Lower lobe of right lung (tissue), 2 donors: Measurements from ENCODE around the gene TTC39C. TPM values are rescaled to one million over a fixed set of nuclear protein-coding genes. Genes with fewer than 3 reads are reported as not detected.

Experiments
- ATAC-seq, 2 donors: fragments of 200-7000 bp; cut with Tn5 transposase; one replicate each; pipeline ENCODE4 v1.9.1; 2020 to 2022; ENCODE audit warnings: mild to moderate bottlenecking in 2 of 2, moderate library complexity in 2 of 2
- DNase-seq: peaks from one replicate; pipeline ENCODE4 v3.0.0-alpha.2; 2020
- H3K27ac ChIP-seq: fragments of 200-600 bp; one replicate; pipeline ENCODE4 v1.8.0; 2022
- H3K27me3 ChIP-seq: fragments of 200-600 bp; one replicate; pipeline ENCODE4 v1.8.0; 2022; ENCODE audit warnings: low read depth
- H3K36me3 ChIP-seq: fragments of 200-600 bp; one replicate; pipeline ENCODE4 v1.8.0; 2022; ENCODE audit warnings: mild to moderate bottlenecking
- H3K4me1 ChIP-seq: fragments of 200-600 bp; one replicate; pipeline ENCODE4 v1.8.0; 2022
- H3K4me3 ChIP-seq: fragments of 200-600 bp; one replicate; pipeline ENCODE4 v1.8.0; 2022; ENCODE audit warnings: mild to moderate bottlenecking
- H3K9me3 ChIP-seq: fragments of 200-600 bp; one replicate; pipeline ENCODE4 v1.8.0; 2022
- intact Hi-C: fragments of 100-400 bp; cut with DNase I; formaldehyde crosslinking; loops from one replicate; pipeline ENCODE4 v1.11.0; 2022
- total RNA-seq: library from RNA; stranded (reverse); fragmentation: NEBNext Ultra II Directional; extraction: Animal tissue kit (Norgen Biotek cat#: 25700); gene quantifications from one replicate; pipeline ENCODE4 v1.2.1, GENCODE V29; 2021
- TF ChIP-seq, protein P1 (sequence below): fragments of 200-600 bp; IDR thresholded peaks from one replicate; pipeline ENCODE4 v1.8.0; 2022; ENCODE audit warnings: antibody characterized with exemption, mild to moderate bottlenecking
- donor health status: DM: no; HTN: yes; CAD: no; lungs with severe emphysema.

TTC39C gene
- total RNA-seq, 1 donor from 2014 or later, result 14.6 TPM

- no peak overlapping the region for H3K4me3 ChIP-seq
- no peak overlapping the region for H3K27ac ChIP-seq
- DNase-seq (no peak), ATAC-seq (no peak)
- intact Hi-C loops, result no loop called here
- peaks cover 78% of the 10 kb centered on the region for H3K36me3 ChIP-seq
- TF ChIP-seq, protein P1, sequence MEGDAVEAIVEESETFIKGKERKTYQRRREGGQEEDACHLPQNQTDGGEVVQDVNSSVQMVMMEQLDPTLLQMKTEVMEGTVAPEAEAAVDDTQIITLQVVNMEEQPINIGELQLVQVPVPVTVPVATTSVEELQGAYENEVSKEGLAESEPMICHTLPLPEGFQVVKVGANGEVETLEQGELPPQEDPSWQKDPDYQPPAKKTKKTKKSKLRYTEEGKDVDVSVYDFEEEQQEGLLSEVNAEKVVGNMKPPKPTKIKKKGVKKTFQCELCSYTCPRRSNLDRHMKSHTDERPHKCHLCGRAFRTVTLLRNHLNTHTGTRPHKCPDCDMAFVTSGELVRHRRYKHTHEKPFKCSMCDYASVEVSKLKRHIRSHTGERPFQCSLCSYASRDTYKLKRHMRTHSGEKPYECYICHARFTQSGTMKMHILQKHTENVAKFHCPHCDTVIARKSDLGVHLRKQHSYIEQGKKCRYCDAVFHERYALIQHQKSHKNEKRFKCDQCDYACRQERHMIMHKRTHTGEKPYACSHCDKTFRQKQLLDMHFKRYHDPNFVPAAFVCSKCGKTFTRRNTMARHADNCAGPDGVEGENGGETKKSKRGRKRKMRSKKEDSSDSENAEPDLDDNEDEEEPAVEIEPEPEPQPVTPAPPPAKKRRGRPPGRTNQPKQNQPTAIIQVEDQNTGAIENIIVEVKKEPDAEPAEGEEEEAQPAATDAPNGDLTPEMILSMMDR, result no peak
- H3K4me1 ChIP-seq, result no peaks in the 10 kb centered on the region
- H3K9me3 ChIP-seq, result no peaks in the 10 kb centered on the region
- H3K27me3 ChIP-seq, result no peaks in the 10 kb centered on the region
Observed at GRCh38 chr18:24161304-24161703, 146.8 kb downstream of the TTC39C start.

- H3K36me3 ChIP-seq, result peaks cover 73% of the 10 kb centered on the region
- H3K27ac ChIP-seq, result no peak overlapping the region
- intact Hi-C loops, result no loop called here
- H3K4me3 ChIP-seq, result no peak overlapping the region
- no peaks in the 10 kb centered on the region for H3K4me1 ChIP-seq
- ATAC-seq (no peak), DNase-seq (no peak)
- no peaks in the 10 kb centered on the region for H3K9me3 ChIP-seq
- no peaks in the 10 kb centered on the region for H3K27me3 ChIP-seq
- TF ChIP-seq, protein P1, result no peak
Observed at GRCh38 chr18:24168496-24168895, 153.9 kb downstream of the TTC39C start.

DNA sequence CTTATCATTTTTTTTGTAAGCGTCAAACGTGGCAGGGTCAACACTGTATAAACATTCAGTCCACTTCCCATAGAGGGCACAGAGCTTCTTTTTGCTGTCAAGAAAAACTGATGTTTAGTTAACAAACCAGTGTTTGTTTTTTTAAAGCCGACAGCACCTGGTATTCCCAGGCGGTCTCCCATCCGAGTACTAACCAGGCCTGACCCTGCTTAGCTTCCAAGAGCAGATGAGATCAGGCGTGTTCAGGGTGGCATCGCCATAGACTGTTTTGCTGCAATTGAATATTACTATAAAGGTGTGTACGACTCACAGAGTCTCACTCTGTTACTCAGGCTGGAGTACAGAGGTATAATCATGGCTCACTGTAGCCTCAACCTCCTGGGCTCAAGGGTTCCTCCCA lies 155.8 kb downstream of the TTC39C start:
- TF ChIP-seq, protein P1, result no peak
- DNase-seq (no peak), ATAC-seq (no peak)
- H3K9me3 ChIP-seq, result no peaks in the 10 kb centered on the region
- H3K27ac ChIP-seq, result no peak overlapping the region
- H3K4me1 ChIP-seq, result no peaks in the 10 kb centered on the region
- intact Hi-C loops, result no loop called here
- peaks cover 69% of the 10 kb centered on the region for H3K36me3 ChIP-seq
- no peak overlapping the region for H3K4me3 ChIP-seq
- no peaks in the 10 kb centered on the region for H3K27me3 ChIP-seq

- ATAC-seq, result no peak
- Histone ChIP-seq H3K27me3 (no peaks in the 10 kb centered on the region), H3K36me3 (peaks cover 38% of the 10 kb centered on the region), H3K9me3 (no peaks in the 10 kb centered on the region), H3K4me3 (no peak overlapping the region), H3K27ac (no peak overlapping the region), H3K4me1 (no peaks in the 10 kb centered on the region)
- no peak for DNase-seq
- intact Hi-C loops, result no loop called here
- TF ChIP-seq, protein P1, result no peak
Observed at GRCh38 chr18:24173997-24174396, 159.4 kb downstream of the TTC39C start.

DNA sequence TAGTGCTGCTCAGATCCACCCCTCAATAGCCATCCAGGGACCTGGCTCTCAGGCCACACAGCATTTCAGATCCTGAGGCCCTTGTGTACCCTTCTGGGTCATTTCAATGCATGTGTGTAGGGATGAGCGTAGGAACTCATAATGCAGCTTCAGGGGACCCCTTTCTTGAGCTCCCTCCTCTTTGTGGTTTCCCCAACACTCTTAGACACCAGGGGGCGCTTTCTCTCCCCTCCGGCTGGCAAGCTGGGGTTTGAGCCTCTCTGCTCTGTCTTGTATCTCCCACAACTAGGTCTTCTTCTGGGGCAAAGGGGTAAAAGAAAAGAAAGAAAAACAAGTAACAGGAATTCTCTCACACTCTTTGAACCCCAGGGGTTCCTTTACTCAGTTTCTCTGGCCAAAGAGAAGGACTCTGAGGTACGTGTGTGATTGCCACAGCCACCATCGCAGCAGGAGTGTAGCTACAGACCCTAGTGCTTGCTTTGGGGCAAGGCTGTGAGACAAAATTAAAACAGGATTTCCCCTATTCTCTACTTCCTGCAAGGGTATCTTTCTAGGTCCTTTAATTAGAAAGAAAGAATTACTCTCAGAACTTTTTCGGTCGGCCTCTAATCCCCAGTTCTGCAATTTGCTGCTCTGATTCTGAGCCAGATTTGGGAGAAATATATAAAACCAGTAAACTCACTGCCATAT lies 162.3 kb downstream of the TTC39C start:
- Histone ChIP-seq H3K27me3 (no peaks in the 10 kb centered on the region), H3K27ac (no peak overlapping the region), H3K4me1 (no peaks in the 10 kb centered on the region), H3K4me3 (no peak overlapping the region), H3K36me3 (peaks cover 28% of the 10 kb centered on the region), H3K9me3 (no peaks in the 10 kb centered on the region)
- intact Hi-C loops, result no loop called here
- ATAC-seq (peak; percentile 72 to 75), DNase-seq (peak; percentile 59)
- TF ChIP-seq, protein P1, result peak; percentile 69
